Activated CD8-positive, alpha-beta memory T cell treated with anti-CD3 and anti-CD28 coated beads, Interleukin-2, amount 50 U/mL, for 24 hours (primary cell): ENCODE measurements around the gene KIRREL3.

Source experiments
- DNase-seq: peaks from one replicate; pipeline ENCODE4 v3.0.0-alpha.2; 2020; ENCODE audit errors: extremely low read depth

KIRREL3 gene

GRCh38 chr11:126710804-126711399 lies 289.7 kb downstream of the KIRREL3 start:
- DNase-seq, result no peak

- no peak for DNase-seq
Observed at GRCh38 chr11:126707498-126707897, 293.1 kb downstream of the KIRREL3 start.

- DNase-seq, result no peak
Observed at GRCh38 chr11:126704096-126704495, 296.5 kb downstream of the KIRREL3 start.

GRCh38 chr11:126703662-126704061 lies 296.9 kb downstream of the KIRREL3 start:
- no peak for DNase-seq

GRCh38 chr11:126702987-126703386 lies 297.6 kb downstream of the KIRREL3 start:
- DNase-seq, result no peak

- DNase-seq, result no peak
Observed at GRCh38 chr11:126702165-126702720, 298.3 kb downstream of the KIRREL3 start.

GRCh38 chr11:126701520-126701897 lies 299.1 kb downstream of the KIRREL3 start:
- DNase-seq, result no peak

GRCh38 chr11:126700768-126701519 lies 299.6 kb downstream of the KIRREL3 start:
- no peak for DNase-seq

- DNase-seq, result no peak
Observed at GRCh38 chr11:126698576-126698975, 302.0 kb downstream of the KIRREL3 start.

GRCh38 chr11:126697936-126698335 lies 302.6 kb downstream of the KIRREL3 start:
- DNase-seq, result no peak

GRCh38 chr11:126696982-126697381 lies 303.6 kb downstream of the KIRREL3 start:
- no peak for DNase-seq

GRCh38 chr11:126695293-126695692 lies 305.3 kb downstream of the KIRREL3 start:
- no peak for DNase-seq

- no peak for DNase-seq
Observed at GRCh38 chr11:126694065-126694625, 306.4 kb downstream of the KIRREL3 start.

- DNase-seq, result no peak
Observed at GRCh38 chr11:126687477-126687876, 313.1 kb downstream of the KIRREL3 start.

GRCh38 chr11:126686938-126687337 lies 313.6 kb downstream of the KIRREL3 start:
- no peak for DNase-seq

- DNase-seq, result no peak
Observed at GRCh38 chr11:126683766-126684728, 316.5 kb downstream of the KIRREL3 start.

GRCh38 chr11:126682590-126682989 lies 318.0 kb downstream of the KIRREL3 start:
- DNase-seq, result no peak

GRCh38 chr11:126680700-126681099 lies 319.9 kb downstream of the KIRREL3 start:
- DNase-seq, result no peak

- no peak for DNase-seq
Observed at GRCh38 chr11:126680131-126680530, 320.4 kb downstream of the KIRREL3 start.

GRCh38 chr11:126679033-126679432 lies 321.5 kb downstream of the KIRREL3 start:
- DNase-seq, result no peak

GRCh38 chr11:126676536-126676935 lies 324.0 kb downstream of the KIRREL3 start:
- no peak for DNase-seq

GRCh38 chr11:126673319-126673718 lies 327.3 kb downstream of the KIRREL3 start:
- DNase-seq, result no peak
